ENCODE data around the gene TNFRSF25.
"Not testable (repeated sequence)": the region's sequence is repeated elsewhere in the genome, so short reads cannot be mapped to it uniquely, and the experiment has no call there.

Gene TNFRSF25

GRCh38 chr1:6454856-6455751 lies 10.9 kb downstream of the TNFRSF25 start:
- Histone ChIP-seq H3K4me3 (ENCODE audit: low read length) (no peak overlapping the region), H3K36me3 (ENCODE audit: insufficient read depth, low read length) (no peaks in the 10 kb centered on the region)

GRCh38 chr1:6453895-6454855 lies 11.8 kb downstream of the TNFRSF25 start:
- H3K9me3 ChIP-seq (ENCODE audit: low read length); H2AFZ ChIP-seq (ENCODE audit: low read depth, low read length); H3K4me3 ChIP-seq (ENCODE audit: low read length); H3K36me3 ChIP-seq (ENCODE audit: insufficient read depth, low read length); H3K27me3 ChIP-seq (ENCODE audit: insufficient read depth, low read length): not testable (repeated sequence)
- peaks cover 14% of the 10 kb centered on the region for H3K4me1 ChIP-seq (ENCODE audit: insufficient read depth, low read length)

More at GRCh38 chr1:6454856-6455751, 10.9 kb downstream of the TNFRSF25 start:
- peaks cover 5% of the 10 kb centered on the region for H3K4me1 ChIP-seq (ENCODE audit: insufficient read depth, low read length)
- H2AFZ ChIP-seq (ENCODE audit: low read depth, low read length): no peak overlapping the region
- peaks cover 2% of the 10 kb centered on the region for H3K27me3 ChIP-seq (ENCODE audit: insufficient read depth, low read length)
- H3K9me3 ChIP-seq (ENCODE audit: low read length): no peaks in the 10 kb centered on the region

GRCh38 chr1:6450943-6451373 lies 15.0 kb downstream of the TNFRSF25 start:
- Histone ChIP-seq H3K27me3 (ENCODE audit: insufficient read depth, low read length) (peaks cover 17% of the 10 kb centered on the region), H3K4me1 (ENCODE audit: insufficient read depth, low read length) (peaks cover 31% of the 10 kb centered on the region), H3K36me3 (ENCODE audit: insufficient read depth, low read length) (no peaks in the 10 kb centered on the region), H3K9me3 (ENCODE audit: low read length) (no peaks in the 10 kb centered on the region), H2AFZ (ENCODE audit: low read depth, low read length) (no peak overlapping the region), H3K4me3 (ENCODE audit: low read length) (no peak overlapping the region)

GRCh38 chr1:6450486-6450885 lies 15.5 kb downstream of the TNFRSF25 start:
- not testable (repeated sequence) for H3K36me3 ChIP-seq (ENCODE audit: insufficient read depth, low read length); H3K9me3 ChIP-seq (ENCODE audit: low read length); H2AFZ ChIP-seq (ENCODE audit: low read depth, low read length); H3K4me3 ChIP-seq (ENCODE audit: low read length)
- Histone ChIP-seq H3K4me1 (ENCODE audit: insufficient read depth, low read length) (peaks cover 33% of the 10 kb centered on the region), H3K27me3 (ENCODE audit: insufficient read depth, low read length) (peaks cover 17% of the 10 kb centered on the region)

GRCh38 chr1:6450005-6450450 lies 15.9 kb downstream of the TNFRSF25 start:
- Histone ChIP-seq H3K4me1 (ENCODE audit: insufficient read depth, low read length) (peaks cover 33% of the 10 kb centered on the region), H3K27me3 (ENCODE audit: insufficient read depth, low read length) (peaks cover 17% of the 10 kb centered on the region), H3K36me3 (ENCODE audit: insufficient read depth, low read length) (no peaks in the 10 kb centered on the region), H3K9me3 (ENCODE audit: low read length) (no peaks in the 10 kb centered on the region), H2AFZ (ENCODE audit: low read depth, low read length) (no peak overlapping the region), H3K4me3 (ENCODE audit: low read length) (no peak overlapping the region)

- Histone ChIP-seq H3K4me3 (ENCODE audit: low read length) (no peak overlapping the region), H3K9me3 (ENCODE audit: low read length) (no peaks in the 10 kb centered on the region), H2AFZ (ENCODE audit: low read depth, low read length) (no peak overlapping the region), H3K27me3 (ENCODE audit: insufficient read depth, low read length) (peaks cover 17% of the 10 kb centered on the region), H3K4me1 (ENCODE audit: insufficient read depth, low read length) (peaks cover 33% of the 10 kb centered on the region), H3K36me3 (ENCODE audit: insufficient read depth, low read length) (no peaks in the 10 kb centered on the region)
These were observed 17.0 kb downstream of the TNFRSF25 start for GRCh38 chr1:6448749-6449631.

GRCh38 chr1:6447818-6448748 lies 17.9 kb downstream of the TNFRSF25 start:
- Histone ChIP-seq H3K36me3 (ENCODE audit: insufficient read depth, low read length) (no peaks in the 10 kb centered on the region), H3K27me3 (ENCODE audit: insufficient read depth, low read length) (peaks cover 19% of the 10 kb centered on the region), H2AFZ (ENCODE audit: low read depth, low read length) (no peak overlapping the region), H3K4me1 (ENCODE audit: insufficient read depth, low read length) (peaks cover 33% of the 10 kb centered on the region), H3K9me3 (ENCODE audit: low read length) (no peaks in the 10 kb centered on the region), H3K4me3 (ENCODE audit: low read length) (no peak overlapping the region)

GRCh38 chr1:6447016-6447817 lies 18.8 kb downstream of the TNFRSF25 start:
- peaks cover 19% of the 10 kb centered on the region for H3K27me3 ChIP-seq (ENCODE audit: insufficient read depth, low read length)
- peak overlapping the region; percentile 19 for H3K4me3 ChIP-seq (ENCODE audit: low read length)
- H3K4me1 ChIP-seq (ENCODE audit: insufficient read depth, low read length): peaks cover 33% of the 10 kb centered on the region
- peak overlapping the region; percentile 51 for H2AFZ ChIP-seq (ENCODE audit: low read depth, low read length)
- H3K36me3 ChIP-seq (ENCODE audit: insufficient read depth, low read length): no peaks in the 10 kb centered on the region
- H3K9me3 ChIP-seq (ENCODE audit: low read length): no peaks in the 10 kb centered on the region

- H3K4me1 ChIP-seq (ENCODE audit: insufficient read depth, low read length): peaks cover 33% of the 10 kb centered on the region
- peaks cover 23% of the 10 kb centered on the region for H3K27me3 ChIP-seq (ENCODE audit: insufficient read depth, low read length)
- H3K36me3 ChIP-seq (ENCODE audit: insufficient read depth, low read length): no peaks in the 10 kb centered on the region
- peak overlapping the region; percentile 51 for H2AFZ ChIP-seq (ENCODE audit: low read depth, low read length)
- H3K4me3 ChIP-seq (ENCODE audit: low read length): peak overlapping the region; percentile 19
- H3K9me3 ChIP-seq (ENCODE audit: low read length): no peaks in the 10 kb centered on the region
These were observed 19.3 kb downstream of the TNFRSF25 start for GRCh38 chr1:6446665-6447015.

- not testable (repeated sequence) for H2AFZ ChIP-seq (ENCODE audit: low read depth, low read length); H3K4me3 ChIP-seq (ENCODE audit: low read length)
These were observed 20.0 kb downstream of the TNFRSF25 start for GRCh38 chr1:6445929-6446328.

GRCh38 chr1:6445062-6445763 lies 20.8 kb downstream of the TNFRSF25 start:
- Histone ChIP-seq H3K4me1 (ENCODE audit: insufficient read depth, low read length) (peaks cover 29% of the 10 kb centered on the region), H2AFZ (ENCODE audit: low read depth, low read length) (no peak overlapping the region), H3K36me3 (ENCODE audit: insufficient read depth, low read length) (no peaks in the 10 kb centered on the region), H3K4me3 (ENCODE audit: low read length) (no peak overlapping the region), H3K9me3 (ENCODE audit: low read length) (no peaks in the 10 kb centered on the region), H3K27me3 (ENCODE audit: insufficient read depth, low read length) (peaks cover 26% of the 10 kb centered on the region)

More at GRCh38 chr1:6445929-6446328, 20.0 kb downstream of the TNFRSF25 start:
- H3K27me3 ChIP-seq (ENCODE audit: insufficient read depth, low read length): peaks cover 27% of the 10 kb centered on the region
- H3K36me3 ChIP-seq (ENCODE audit: insufficient read depth, low read length); H3K9me3 ChIP-seq (ENCODE audit: low read length): not testable (repeated sequence)
- peaks cover 33% of the 10 kb centered on the region for H3K4me1 ChIP-seq (ENCODE audit: insufficient read depth, low read length)
